ENCODE measurements around the gene RNF128. TPM values are rescaled to one million over a fixed set of nuclear protein-coding genes. Genes with fewer than 3 reads are reported as not detected.

Gene RNF128
- total RNA-seq, 3 donors from 2014 or later (not counting 1 experiment from before 2014, with no cell fraction given): not detected

- Mint-ChIP-seq H3K9me3 (no peaks in the 10 kb centered on the region), H3K27ac (no peak overlapping the region), H3K4me1 (no peaks in the 10 kb centered on the region), H3K4me3 (no peak overlapping the region), H3K36me3 (no peaks in the 10 kb centered on the region), H3K27me3 (ENCODE audit: low read depth in 2 of 2) (peaks cover 5 to 25% of the 10 kb centered on the region in 2 donors)
- no peak for TF ChIP-seq CTCF (IDR thresholded peaks at IDR 0.05)
- intact Hi-C loops (cut with micrococcal nuclease): no loop called here
- DNase-seq: no peak
- 73% methylated on average over 1 of the region's 2 CpGs for WGBS (ENCODE audit: insufficient coverage)
- Histone ChIP-seq H3K9me3 (ENCODE audit: control insufficient read depth, insufficient read depth, low read length) (no peaks in the 10 kb centered on the region), H3K36me3 (ENCODE audit: control insufficient read depth, insufficient read depth, low read length) (no peaks in the 10 kb centered on the region), H3K27me3 (ENCODE audit: control insufficient read depth, insufficient read depth, low read length) (no peaks in the 10 kb centered on the region), H3K27ac (ENCODE audit: low read length) (no peak overlapping the region), H3K4me3 (ENCODE audit: low read length) (no peak overlapping the region), H3K4me1 (ENCODE audit: control insufficient read depth, insufficient read depth, low read length) (no peaks in the 10 kb centered on the region)
- ATAC-seq: no peak
These were observed 13.8 kb downstream of the RNF128 start for GRCh38 chrX:106740193-106740780.

GRCh38 chrX:106742193-106742592 lies 15.7 kb downstream of the RNF128 start:
- Histone ChIP-seq H3K36me3 (ENCODE audit: control insufficient read depth, insufficient read depth, low read length) (no peaks in the 10 kb centered on the region), H3K27ac (ENCODE audit: low read length) (no peak overlapping the region), H3K9me3 (ENCODE audit: control insufficient read depth, insufficient read depth, low read length) (no peaks in the 10 kb centered on the region), H3K4me1 (ENCODE audit: control insufficient read depth, insufficient read depth, low read length) (no peaks in the 10 kb centered on the region), H3K4me3 (ENCODE audit: low read length) (no peak overlapping the region), H3K27me3 (ENCODE audit: control insufficient read depth, insufficient read depth, low read length) (no peaks in the 10 kb centered on the region)
- ATAC-seq (no peak), DNase-seq (no peak)
- H3K4me1 Mint-ChIP-seq: no peaks in the 10 kb centered on the region
- intact Hi-C loops (cut with micrococcal nuclease): no loop called here
- H3K9me3 Mint-ChIP-seq: no peaks in the 10 kb centered on the region
- peaks cover 3 to 24% of the 10 kb centered on the region in 2 donors for H3K27me3 Mint-ChIP-seq (ENCODE audit: low read depth in 2 of 2)
- no peak overlapping the region for H3K27ac Mint-ChIP-seq
- WGBS (ENCODE audit: insufficient coverage): 92% methylated on average over 2 of the region's 2 CpGs
- no peak for TF ChIP-seq CTCF (IDR thresholded peaks at IDR 0.05)
- H3K4me3 Mint-ChIP-seq: no peak overlapping the region
- no peaks in the 10 kb centered on the region for H3K36me3 Mint-ChIP-seq

- Mint-ChIP-seq H3K27ac (no peak overlapping the region), H3K27me3 (ENCODE audit: low read depth in 2 of 2) (peaks cover 3 to 23% of the 10 kb centered on the region in 2 donors)
- no peak for TF ChIP-seq CTCF (IDR thresholded peaks at IDR 0.05)
These were observed 16.3 kb downstream of the RNF128 start for GRCh38 chrX:106742805-106743204.

GRCh38 chrX:106748377-106748776 lies 21.9 kb downstream of the RNF128 start:
- no peaks in the 10 kb centered on the region for H3K4me1 Mint-ChIP-seq
- peaks cover 0 to 20% of the 10 kb centered on the region in 2 donors for H3K27me3 Mint-ChIP-seq (ENCODE audit: low read depth in 2 of 2)

More at GRCh38 chrX:106742805-106743204, 16.3 kb downstream of the RNF128 start:
- Histone ChIP-seq H3K4me3 (ENCODE audit: low read length) (no peak overlapping the region), H3K9me3 (ENCODE audit: control insufficient read depth, insufficient read depth, low read length) (no peaks in the 10 kb centered on the region), H3K27ac (ENCODE audit: low read length) (no peak overlapping the region), H3K4me1 (ENCODE audit: control insufficient read depth, insufficient read depth, low read length) (no peaks in the 10 kb centered on the region), H3K27me3 (ENCODE audit: control insufficient read depth, insufficient read depth, low read length) (no peaks in the 10 kb centered on the region), H3K36me3 (ENCODE audit: control insufficient read depth, insufficient read depth, low read length) (no peaks in the 10 kb centered on the region)
- intact Hi-C loops (cut with micrococcal nuclease): no loop called here
- Mint-ChIP-seq H3K36me3 (no peaks in the 10 kb centered on the region), H3K4me3 (no peak overlapping the region), H3K9me3 (no peaks in the 10 kb centered on the region), H3K4me1 (no peaks in the 10 kb centered on the region)
- DNase-seq: no peak
- no peak for ATAC-seq

More at GRCh38 chrX:106748377-106748776, 21.9 kb downstream of the RNF128 start:
- no peaks in the 10 kb centered on the region for H3K4me1 ChIP-seq (ENCODE audit: control insufficient read depth, insufficient read depth, low read length)
- intact Hi-C loops (cut with micrococcal nuclease): no loop called here
- no peak for ATAC-seq
- no peaks in the 10 kb centered on the region for H3K9me3 ChIP-seq (ENCODE audit: control insufficient read depth, insufficient read depth, low read length)
- WGBS (ENCODE audit: insufficient coverage): no CpG with 5 or more reads among the region's 1 CpG
- no peak overlapping the region for H3K4me3 ChIP-seq (ENCODE audit: low read length)
- H3K27me3 ChIP-seq (ENCODE audit: control insufficient read depth, insufficient read depth, low read length): no peaks in the 10 kb centered on the region
- H3K27ac ChIP-seq (ENCODE audit: low read length): no peak overlapping the region
- no peak for DNase-seq
- H3K36me3 ChIP-seq (ENCODE audit: control insufficient read depth, insufficient read depth, low read length): no peaks in the 10 kb centered on the region
- no peak overlapping the region for H3K27ac Mint-ChIP-seq
- H3K4me3 Mint-ChIP-seq: no peak overlapping the region
- no peak for TF ChIP-seq CTCF (IDR thresholded peaks at IDR 0.05)
- H3K36me3 Mint-ChIP-seq: no peaks in the 10 kb centered on the region
- peaks cover 0 to 4% of the 10 kb centered on the region in 2 donors for H3K9me3 Mint-ChIP-seq
